ENCODE data around the gene KCNJ16. TPM values are rescaled to one million over a fixed set of nuclear protein-coding genes. Genes with fewer than 3 reads are reported as not detected.
A peak's percentile ranks its signal among the peaks of the same experiment; 100 is the strongest.
"Not testable (repeated sequence)": the region's sequence is repeated elsewhere in the genome, so short reads cannot be mapped to it uniquely, and the experiment has no call there.

Gene KCNJ16
- 100 to 1,000 TPM; 139 to 161 (median 153) TPM for polyA plus RNA-seq (ENCODE audit: insufficient read length in 3 of 3)

- DNase-seq (ENCODE audit: low read depth in 3 of 3, low spot score in 2 of 3) = peak; percentile 53 to 75 (median 61)
Observed at GRCh38 chr17:70074956-70075355, at the start of gene KCNJ16. Gene KCNJ16, plus strand, starts transcription at chr17:70075225. Its CDS starts 56,863 bp downstream, at chr17:70132088.

- no peak for DNase-seq (ENCODE audit: low read depth in 3 of 3, low spot score in 2 of 3)
Observed at GRCh38 chr17:70028397-70028796, 46.6 kb upstream of the KCNJ16 start.

GRCh38 chr17:70028978-70029767, 45.9 kb upstream of the KCNJ16 start:
- DNase-seq (ENCODE audit: low read depth in 3 of 3, low spot score in 2 of 3) = no peak

GRCh38 chr17:70030371-70030770, 44.7 kb upstream of the KCNJ16 start:
- DNase-seq (ENCODE audit: low read depth in 3 of 3, low spot score in 2 of 3) = no peak

- no peak for DNase-seq (ENCODE audit: low read depth in 3 of 3, low spot score in 2 of 3)
Observed at GRCh38 chr17:70031341-70031740, 43.7 kb upstream of the KCNJ16 start.

- no peak for DNase-seq (ENCODE audit: low read depth in 3 of 3, low spot score in 2 of 3)
Observed at GRCh38 chr17:70033165-70033564, 41.9 kb upstream of the KCNJ16 start.

GRCh38 chr17:70034158-70034557, 40.9 kb upstream of the KCNJ16 start:
- DNase-seq (ENCODE audit: low read depth in 3 of 3, low spot score in 2 of 3) = no peak

GRCh38 chr17:70037498-70037897, 37.5 kb upstream of the KCNJ16 start:
- no peak for DNase-seq (ENCODE audit: low read depth in 3 of 3, low spot score in 2 of 3)

- no peak for DNase-seq (ENCODE audit: low read depth in 3 of 3, low spot score in 2 of 3)
Observed at GRCh38 chr17:70040336-70040735, 34.7 kb upstream of the KCNJ16 start.

GRCh38 chr17:70041061-70041460, 34.0 kb upstream of the KCNJ16 start:
- no peak for DNase-seq (ENCODE audit: low read depth in 3 of 3, low spot score in 2 of 3)

DNA sequence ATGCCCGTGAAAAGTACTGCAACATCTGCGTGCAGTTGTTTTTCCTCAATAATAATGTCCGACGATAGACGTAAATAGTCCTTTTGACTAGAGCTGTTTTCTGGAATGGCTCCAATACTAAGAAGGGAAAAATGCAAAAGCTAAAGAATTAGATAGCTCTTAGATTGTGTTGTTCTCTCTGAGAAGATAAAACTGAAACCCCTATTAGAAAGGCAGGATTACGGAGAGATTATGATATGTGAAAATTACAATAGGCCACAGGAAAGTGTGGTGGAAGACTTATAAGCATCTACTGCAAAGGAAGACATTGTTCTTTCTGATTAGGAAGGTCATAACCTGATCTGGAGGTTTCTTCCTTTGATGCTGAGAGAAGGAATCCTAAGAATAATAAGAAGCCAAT, 33.5 kb upstream of the KCNJ16 start:
- no peak for DNase-seq (ENCODE audit: low read depth in 3 of 3, low spot score in 2 of 3)

DNA sequence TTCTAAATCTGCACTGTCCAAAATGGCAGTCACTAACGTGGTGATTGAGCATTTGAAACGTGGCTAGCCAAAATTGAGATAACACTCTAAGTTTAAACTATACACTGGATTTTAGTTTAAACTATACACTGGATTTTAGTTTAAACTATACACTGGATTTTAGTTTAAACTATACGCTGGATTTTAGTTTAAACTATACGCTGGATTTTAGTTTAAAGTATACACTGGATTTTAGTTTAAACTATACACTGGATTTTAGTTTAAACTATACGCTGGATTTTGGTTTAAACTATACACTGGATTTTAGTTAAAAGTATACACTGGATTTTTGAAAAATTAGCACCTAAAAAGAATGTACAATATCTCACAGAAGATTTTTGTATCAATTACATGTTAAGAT, 29.2 kb upstream of the KCNJ16 start:
- not testable (repeated sequence) for DNase-seq (ENCODE audit: low read depth in 3 of 3, low spot score in 2 of 3)

GRCh38 chr17:70047619-70048419, 27.2 kb upstream of the KCNJ16 start:
- no peak for DNase-seq (ENCODE audit: low read depth in 3 of 3, low spot score in 2 of 3)

- DNase-seq (ENCODE audit: low read depth in 3 of 3, low spot score in 2 of 3) = no peak
Observed at GRCh38 chr17:70049801-70050591, 25.0 kb upstream of the KCNJ16 start.

- no peak for DNase-seq (ENCODE audit: low read depth in 3 of 3, low spot score in 2 of 3)
Observed at GRCh38 chr17:70050931-70051330, 24.1 kb upstream of the KCNJ16 start.

DNA sequence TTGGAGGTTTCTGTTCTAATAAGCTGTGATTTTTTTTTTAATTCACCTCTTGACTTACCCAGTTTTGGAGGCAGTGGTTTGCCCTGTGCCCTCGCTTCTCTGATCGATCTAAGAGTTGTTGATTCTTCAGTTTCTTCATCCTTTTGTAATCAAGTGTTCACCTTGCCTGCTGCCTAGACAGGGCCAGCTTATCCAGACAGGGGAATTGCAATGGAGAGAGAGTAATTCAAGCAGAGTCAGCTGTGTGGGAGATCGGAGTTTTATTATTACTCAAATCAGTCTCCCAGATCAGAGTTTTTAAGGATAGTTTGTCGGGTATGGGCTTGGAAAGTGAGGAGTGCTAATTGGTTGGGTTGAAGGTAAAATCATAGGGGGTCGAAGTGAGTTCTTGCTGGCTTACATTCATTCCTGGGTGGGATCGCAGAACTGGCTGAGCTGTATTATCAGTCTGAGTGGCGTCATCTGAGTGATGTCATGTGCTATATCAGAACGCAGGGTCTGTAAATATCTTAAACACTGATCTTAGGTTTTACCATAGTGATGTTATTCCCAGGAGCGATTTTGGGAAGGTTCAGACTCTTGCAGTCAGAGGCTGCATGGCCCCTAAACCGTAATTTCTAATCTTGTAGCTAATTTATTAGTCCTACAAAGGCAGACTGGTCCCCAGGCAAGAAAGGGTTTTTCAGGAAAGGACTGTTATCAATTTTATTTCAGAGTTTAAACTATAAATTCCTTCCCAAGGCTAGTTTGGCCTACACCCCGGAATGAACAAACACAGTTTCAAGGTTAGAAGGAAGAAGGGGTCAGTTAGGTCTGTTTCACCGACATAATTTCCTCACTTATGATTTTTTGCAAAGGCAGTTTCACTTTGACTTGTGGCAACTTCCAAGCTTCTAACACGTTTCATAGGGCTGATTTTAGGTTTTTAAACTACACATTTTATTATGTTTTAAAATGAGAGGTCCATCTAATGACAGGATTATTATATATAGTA, 21.5 kb upstream of the KCNJ16 start:
- no peak for DNase-seq (ENCODE audit: low read depth in 3 of 3, low spot score in 2 of 3)

DNA sequence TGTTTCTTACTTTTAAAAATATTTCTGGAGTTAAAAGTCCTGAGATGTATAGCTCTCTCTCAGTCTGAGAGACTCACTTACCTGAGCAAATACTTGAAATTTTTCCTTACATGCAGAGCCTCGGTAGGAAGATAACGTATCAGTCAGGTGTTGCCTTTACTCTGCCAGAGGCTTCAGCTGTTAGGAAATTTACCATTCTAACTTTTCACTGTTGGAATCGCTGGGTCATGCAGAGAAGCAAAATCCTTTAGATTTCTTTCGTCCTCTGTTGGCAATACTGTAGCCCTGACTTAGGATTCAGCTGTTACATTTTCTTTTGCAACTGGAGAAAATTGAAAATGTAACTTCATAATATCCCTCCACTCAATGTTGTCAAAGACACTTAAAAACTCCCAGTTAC, 20.0 kb upstream of the KCNJ16 start:
- DNase-seq (ENCODE audit: low read depth in 3 of 3, low spot score in 2 of 3) = no peak

GRCh38 chr17:70059071-70059470, 16.0 kb upstream of the KCNJ16 start:
- DNase-seq (ENCODE audit: low read depth in 3 of 3, low spot score in 2 of 3) = no peak

- no peak for DNase-seq (ENCODE audit: low read depth in 3 of 3, low spot score in 2 of 3)
Observed at GRCh38 chr17:70059649-70060048, 15.4 kb upstream of the KCNJ16 start.

DNA sequence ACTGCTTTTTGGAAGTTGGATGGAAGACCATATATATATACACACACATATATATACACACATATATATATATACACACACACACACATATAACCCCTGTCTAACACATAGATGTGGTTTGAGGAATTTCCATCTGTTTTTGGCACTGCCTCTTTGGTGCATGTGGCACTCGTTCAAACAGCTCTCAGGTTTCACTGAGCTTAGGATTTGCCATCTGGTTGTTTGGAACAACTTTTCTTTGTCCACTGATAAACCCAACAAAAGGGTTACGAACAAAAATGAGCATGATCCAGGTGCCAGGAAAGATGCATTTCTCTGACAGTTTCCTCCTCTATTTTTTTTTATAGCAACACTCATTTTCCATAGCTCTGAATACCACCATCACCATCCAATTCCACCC, 14.6 kb upstream of the KCNJ16 start:
- DNase-seq (ENCODE audit: low read depth in 3 of 3, low spot score in 2 of 3) = no peak

Data from right renal cortex interstitium (tissue), 3 donors.